GM23338 (cell line): ENCODE results near the gene GPD1. TPM values are rescaled to one million over a fixed set of nuclear protein-coding genes. Genes with fewer than 3 reads are reported as not detected.

Source experiments
- ATAC-seq: fragments of 200-7000 bp; cut with Tn5 transposase; 3 replicates; pipeline ENCODE4 v1.9.1; 2020
- DNase-seq: peaks from one replicate; pipeline ENCODE4 v3.0.0-alpha.2; 2015; ENCODE audit warnings: low spot score
- H2AFZ ChIP-seq: fragments of 200-600 bp; sonication (generic); 2 replicates; pipeline ENCODE4 v1.8.0; 2016; ENCODE audit warnings: antibody characterized with exemption, mild to moderate bottlenecking, moderate library complexity
- H3F3A ChIP-seq: fragments of 200-600 bp; sonication (generic); replicated peaks from 2 replicates; pipeline ENCODE4 v1.8.0; 2017; ENCODE audit warnings: antibody characterized with exemption, mixed run types, low read depth
- H3K27ac ChIP-seq: fragments of 200-600 bp; sonication (generic); 2 replicates; pipeline ENCODE4 v1.6.1; 2016; ENCODE audit warnings: low read depth
- H3K27me3 ChIP-seq: fragments of 200-600 bp; sonication (generic); 2 replicates; pipeline ENCODE4 v1.8.0; 2016; ENCODE audit warnings: mild to moderate bottlenecking, mixed run types, moderate library complexity; ENCODE audit not compliant: insufficient read depth
- H3K36me3 ChIP-seq: fragments of 200-600 bp; sonication (generic); 2 replicates; pipeline ENCODE4 v1.8.0; 2016; ENCODE audit warnings: mild to moderate bottlenecking; ENCODE audit not compliant: insufficient read depth
- H3K4me1 ChIP-seq: fragments of 200-600 bp; sonication (generic); 2 replicates; pipeline ENCODE4 v1.8.0; 2016; ENCODE audit warnings: mild to moderate bottlenecking, moderate library complexity; ENCODE audit not compliant: insufficient read depth
- H3K4me2 ChIP-seq: fragments of 200-600 bp; sonication (generic); 2 replicates; pipeline ENCODE4 v1.7.1; 2017; ENCODE audit warnings: mixed run types
- H3K4me3 ChIP-seq: fragments of 200-600 bp; sonication (generic); 2 replicates; pipeline ENCODE4 v1.6.1; 2016; ENCODE audit warnings: mixed run types
- H3K79me2 ChIP-seq: fragments of 200-600 bp; sonication (generic); replicated peaks from 2 replicates; pipeline ENCODE4 v1.8.0; 2017; ENCODE audit warnings: mild to moderate bottlenecking; ENCODE audit not compliant: insufficient read depth
- H3K9me2 ChIP-seq: fragments of 200-600 bp; sonication (generic); 2 replicates; pipeline ENCODE4 v1.8.0; 2017; ENCODE audit not compliant: insufficient read depth
- H4K20me1 ChIP-seq: fragments of 200-600 bp; sonication (generic); replicated peaks from 2 replicates; pipeline ENCODE4 v1.8.0; 2017; ENCODE audit warnings: mild to moderate bottlenecking; ENCODE audit not compliant: insufficient read depth
- H3K27ac Mint-ChIP-seq: 2 replicates; pipeline ENCODE4 v1.8.0; 2020; ENCODE audit warnings: inconsistent platforms, mild to moderate bottlenecking, moderate library complexity, mixed read lengths
- H3K27me3 Mint-ChIP-seq: 3 replicates; pipeline ENCODE4 v1.8.0; 2022; ENCODE audit warnings: low read depth, mild to moderate bottlenecking, moderate library complexity, mixed read lengths, inconsistent platforms; ENCODE audit not compliant: insufficient read depth, poor library complexity
- H3K36me3 Mint-ChIP-seq: 3 replicates; pipeline ENCODE4 v1.8.0; 2021; ENCODE audit warnings: low read depth, mild to moderate bottlenecking, inconsistent platforms, moderate library complexity, mixed read lengths
- H3K4me1 Mint-ChIP-seq: 3 replicates; pipeline ENCODE4 v1.8.0; 2020; ENCODE audit warnings: mild to moderate bottlenecking, inconsistent platforms, mixed read lengths
- H3K4me3 Mint-ChIP-seq: 3 replicates; pipeline ENCODE4 v1.8.0; 2021; ENCODE audit warnings: moderate library complexity, mild to moderate bottlenecking, inconsistent platforms, mixed read lengths
- H3K9me3 Mint-ChIP-seq: 3 replicates; pipeline ENCODE4 v1.8.0; 2020; ENCODE audit warnings: moderate library complexity, mild to moderate bottlenecking, inconsistent platforms, mixed read lengths
- CREB1 ChIP-seq: fragments of 250-450 bp; sonication (Bioruptor Pico); IDR thresholded peaks from 2 replicates; pipeline ENCODE4 v1.5.0; 2020; ENCODE audit warnings: low read depth, mild to moderate bottlenecking, moderate library complexity
- CTCF ChIP-seq, 2 experiments: fragments of 200-600 bp in 1 of 2; sonication (generic) in 1 of 2; conservative IDR thresholded peaks; 2 replicates each; pipeline versions ENCODE4 v1.5.1 to v1.6.1; 2016 to 2017; ENCODE audit warnings: antibody characterized with exemption in 2 of 2, low read depth in 2 of 2, mild to moderate bottlenecking in 2 of 2, moderate library complexity in 1 of 2
- ETS1 ChIP-seq: IDR thresholded peaks from 2 replicates; pipeline ENCODE4 v1.6.1; 2016; ENCODE audit warnings: antibody characterized with exemption
- EZH2 ChIP-seq: fragments of 200-600 bp; sonication (generic); IDR thresholded peaks from one replicate; pipeline ENCODE4 v1.8.0; 2017; ENCODE audit warnings: antibody characterized with exemption, mild to moderate bottlenecking, low read depth; ENCODE audit not compliant: unreplicated experiment
- EZH2phosphoT487 ChIP-seq: fragments of 200-600 bp; sonication (generic); IDR thresholded peaks from one replicate; pipeline ENCODE4 v1.8.1; 2018; ENCODE audit warnings: antibody characterized with exemption; ENCODE audit not compliant: unreplicated experiment
- JUNB ChIP-seq: IDR thresholded peaks from one replicate; pipeline ENCODE4 v1.6.1; 2016; ENCODE audit warnings: antibody characterized with exemption; ENCODE audit not compliant: unreplicated experiment
- NANOG ChIP-seq: IDR thresholded peaks from 2 replicates; pipeline ENCODE4 v1.6.1; 2016; ENCODE audit warnings: antibody characterized with exemption, borderline replicate concordance
- POLR2AphosphoS5 ChIP-seq: IDR thresholded peaks from 2 replicates; pipeline ENCODE4 v1.6.1; 2016; ENCODE audit warnings: antibody characterized with exemption, low read depth
- REST ChIP-seq: IDR thresholded peaks from one replicate; pipeline ENCODE4 v1.6.1; 2018; ENCODE audit warnings: antibody characterized with exemption; ENCODE audit not compliant: unreplicated experiment
- STAT1 ChIP-seq: IDR thresholded peaks from one replicate; pipeline ENCODE4 v1.6.1; 2016; ENCODE audit warnings: antibody characterized with exemption; ENCODE audit not compliant: unreplicated experiment
- ZNF114 ChIP-seq: fragments of 250-450 bp; sonication (Bioruptor Pico); IDR thresholded peaks from 2 replicates; pipeline ENCODE4 v1.5.0; 2020; ENCODE audit warnings: mild to moderate bottlenecking, moderate library complexity
- ZNF331 ChIP-seq: fragments of 250-450 bp; sonication (Bioruptor Pico); IDR thresholded peaks from 2 replicates; pipeline ENCODE4 v1.5.0; 2020; ENCODE audit warnings: low read depth, mild to moderate bottlenecking, moderate library complexity
- ZNF462 ChIP-seq: fragments of 250-450 bp; sonication (Bioruptor Pico); IDR thresholded peaks from 2 replicates; pipeline ENCODE4 v1.5.0; 2020; ENCODE audit warnings: mild to moderate bottlenecking, moderate library complexity
- polyA plus RNA-seq: library from polyadenylated mRNA; unstranded; fragments of >200 nt; fragmentation: Nextera tagmentation; extraction: Ambion mirVana; gene quantifications from 2 replicates; pipeline ENCODE4 v1.2.1, GENCODE V29; 2016
- total RNA-seq: library from RNA; depleted of rRNA; stranded (reverse); fragments of >200 nt; shearing (Covaris generic); gene quantifications from 2 replicates; pipeline ENCODE4 v1.2.3, GENCODE V29; 2014

GPD1 gene
- total and polyA plus RNA-seq, 2 experiments from 2014 or later = 0.36 to 0.45 TPM

- TF ChIP-seq JUNB (no peak), ZNF114 (no peak), POLR2AphosphoS5 (no peak), EZH2phosphoT487 (no peak), CTCF (conservative IDR thresholded peaks at IDR 0.05; ENCODE audit: low read depth in 2 of 2) (no peak), REST (no peak), STAT1 (no peak), EZH2 (no peak), ZNF331 (no peak), NANOG (no peak), CREB1 (no peak), ETS1 (no peak), ZNF462 (CRISPR knock-in tag) (no peak)
- Histone ChIP-seq H4K20me1 (peaks cover 30% of the 10 kb centered on the region), H2AFZ (no peak overlapping the region), H3K36me3 (no peaks in the 10 kb centered on the region), H3F3A (peaks cover 8% of the 10 kb centered on the region), H3K4me2 (no peak overlapping the region), H3K9me2 (no peaks in the 10 kb centered on the region), H3K27me3 (no peaks in the 10 kb centered on the region), H3K4me1 (peaks cover 11% of the 10 kb centered on the region; the same call in 1 of the 2 replicates), H3K4me3 (no peak overlapping the region), H3K27ac (peak overlapping the region; percentile 32; the same call in 1 of the 2 replicates), H3K79me2 (peaks cover 94% of the 10 kb centered on the region)
- H3K27me3 Mint-ChIP-seq = no peaks in the 10 kb centered on the region
- DNase-seq = no peak
- ATAC-seq = no peak
- H3K4me1 Mint-ChIP-seq = peaks cover 9% of the 10 kb centered on the region
- no peak overlapping the region for H3K4me3 Mint-ChIP-seq
- no peak overlapping the region for H3K27ac Mint-ChIP-seq
- peaks cover 24% of the 10 kb centered on the region; the same call in 2 of the 3 replicates for H3K36me3 Mint-ChIP-seq
- H3K9me3 Mint-ChIP-seq = no peaks in the 10 kb centered on the region
Observed at GRCh38 chr12:50160643-50161042, 56.8 kb downstream of the GPD1 start.
